Body of pancreas (tissue), 4 donors: ENCODE results near the gene WWOX. TPM values are rescaled to one million over a fixed set of nuclear protein-coding genes. Genes with fewer than 3 reads are reported as not detected.

ENCODE experiments used
- ATAC-seq: fragments of 150-250 bp; one replicate; pipeline ENCODE4 v1.9.1; 2016
- DNase-seq, 4 donors: peaks; one replicate each; pipeline ENCODE4 v3.0.0-alpha.2; 2019
- H3K27ac ChIP-seq, 4 donors: fragments of 200-600 bp; sonication (generic); 1 replicate in 3 of 4; 2 replicates in 1 of 4; pipeline versions ENCODE4 v1.5.1 to v1.6.1; 2016 to 2019; ENCODE audit warnings: mild to moderate bottlenecking in 1 of 4, mixed read lengths in 1 of 4, moderate library complexity in 1 of 4
- H3K27me3 ChIP-seq, 2 donors: fragments of 200-600 bp; sonication (generic); one replicate each; pipeline ENCODE4 v1.6.0; 2016; ENCODE audit warnings: mild to moderate bottlenecking in 1 of 2
- H3K36me3 ChIP-seq, 2 donors: fragments of 200-600 bp; sonication (generic); replicated peaks in 1 of 2; 2 replicates each; pipeline ENCODE4 v1.5.1; 2016; ENCODE audit warnings: low read depth in 2 of 2; ENCODE audit not compliant: insufficient read depth in 1 of 2
- H3K4me1 ChIP-seq: fragments of 200-600 bp; sonication (generic); one replicate; pipeline ENCODE4 v1.6.0; 2016
- H3K4me3 ChIP-seq, 2 donors: fragments of 200-600 bp; sonication (generic); 1 replicate in 1 of 2; 2 replicates in 1 of 2; pipeline ENCODE4 v1.5.1; 2016 to 2019
- H3K9me3 ChIP-seq, 3 donors: fragments of 200-600 bp; sonication (generic); 1 replicate in 2 of 3; 2 replicates in 1 of 3; pipeline ENCODE4 v1.5.1; 2016
- POLR2A ChIP-seq, 3 donors: fragments of 450-650 bp; IDR thresholded peaks; one replicate each; pipeline ENCODE4 v1.6.1; 2016; ENCODE audit warnings: antibody characterized with exemption in 3 of 3, mild to moderate bottlenecking in 2 of 3
- WGBS, 2 donors: methylation state at CpG; one replicate each; pipeline ENCODE4 v1.1.5; 2017; 5-methylcytosine and 5-hydroxymethylcytosine counted together
- intact Hi-C: fragments of 100-400 bp; cut with DNase I; formaldehyde crosslinking; loops from one replicate; pipeline ENCODE4 v1.15.1; 2023
- total RNA-seq, 2 donors: library from RNA; depleted of rRNA; stranded (reverse); fragments of >200 nt; gene quantifications; one replicate each; pipeline ENCODE4 v1.1.0, GENCODE V29; 2016
- TF ChIP-seq, protein P1 (sequence below), 7 experiments: fragments of 450-650 bp in 4 of 7; fragments of 200-600 bp in 3 of 7; sonication (generic) in 3 of 7; IDR thresholded peaks; one replicate each; pipeline ENCODE4 v1.5.1; 2016 to 2019; ENCODE audit warnings: antibody characterized with exemption in 7 of 7

The WWOX gene
- total RNA-seq, 2 donors from 2014 or later: 52.7 to 67.2 TPM

DNA sequence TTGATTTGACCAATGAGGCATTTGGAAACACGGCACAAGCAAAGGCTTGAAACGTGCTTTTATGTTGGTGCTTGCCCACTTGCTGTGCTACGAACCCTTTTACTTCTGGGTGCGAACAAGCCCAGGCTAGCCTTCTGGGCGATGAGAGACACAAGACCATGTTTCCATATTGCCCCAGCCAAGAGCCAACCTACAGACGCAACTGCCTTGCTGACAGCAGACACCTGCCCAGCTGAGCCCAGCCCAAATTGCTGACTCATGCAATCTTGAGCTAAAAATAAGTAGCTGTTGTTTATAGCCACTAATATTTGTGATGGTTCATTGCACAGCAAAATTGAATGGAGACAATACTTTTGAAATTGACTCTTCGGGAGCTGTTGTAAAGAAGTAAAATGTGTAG is 464.5 kb downstream of the WWOX start:
- H3K27ac ChIP-seq: no peak overlapping the region
- no peak overlapping the region for H3K4me3 ChIP-seq
- H3K4me1 ChIP-seq: no peaks in the 10 kb centered on the region
- no peaks in the 10 kb centered on the region for H3K27me3 ChIP-seq
- intact Hi-C loops: no loop called here
- H3K36me3 ChIP-seq: no peaks in the 10 kb centered on the region
- WGBS, 2 donors: 82 to 93% methylated on average over 7 of the region's 7 CpGs
- no peak for ATAC-seq
- TF ChIP-seq, protein P1, sequence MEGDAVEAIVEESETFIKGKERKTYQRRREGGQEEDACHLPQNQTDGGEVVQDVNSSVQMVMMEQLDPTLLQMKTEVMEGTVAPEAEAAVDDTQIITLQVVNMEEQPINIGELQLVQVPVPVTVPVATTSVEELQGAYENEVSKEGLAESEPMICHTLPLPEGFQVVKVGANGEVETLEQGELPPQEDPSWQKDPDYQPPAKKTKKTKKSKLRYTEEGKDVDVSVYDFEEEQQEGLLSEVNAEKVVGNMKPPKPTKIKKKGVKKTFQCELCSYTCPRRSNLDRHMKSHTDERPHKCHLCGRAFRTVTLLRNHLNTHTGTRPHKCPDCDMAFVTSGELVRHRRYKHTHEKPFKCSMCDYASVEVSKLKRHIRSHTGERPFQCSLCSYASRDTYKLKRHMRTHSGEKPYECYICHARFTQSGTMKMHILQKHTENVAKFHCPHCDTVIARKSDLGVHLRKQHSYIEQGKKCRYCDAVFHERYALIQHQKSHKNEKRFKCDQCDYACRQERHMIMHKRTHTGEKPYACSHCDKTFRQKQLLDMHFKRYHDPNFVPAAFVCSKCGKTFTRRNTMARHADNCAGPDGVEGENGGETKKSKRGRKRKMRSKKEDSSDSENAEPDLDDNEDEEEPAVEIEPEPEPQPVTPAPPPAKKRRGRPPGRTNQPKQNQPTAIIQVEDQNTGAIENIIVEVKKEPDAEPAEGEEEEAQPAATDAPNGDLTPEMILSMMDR (IDR thresholded peaks at IDR 0.05): no peak
- TF ChIP-seq POLR2A (IDR thresholded peaks at IDR 0.05): no peak
- no peaks in the 10 kb centered on the region for H3K9me3 ChIP-seq
- DNase-seq: no peak

DNA sequence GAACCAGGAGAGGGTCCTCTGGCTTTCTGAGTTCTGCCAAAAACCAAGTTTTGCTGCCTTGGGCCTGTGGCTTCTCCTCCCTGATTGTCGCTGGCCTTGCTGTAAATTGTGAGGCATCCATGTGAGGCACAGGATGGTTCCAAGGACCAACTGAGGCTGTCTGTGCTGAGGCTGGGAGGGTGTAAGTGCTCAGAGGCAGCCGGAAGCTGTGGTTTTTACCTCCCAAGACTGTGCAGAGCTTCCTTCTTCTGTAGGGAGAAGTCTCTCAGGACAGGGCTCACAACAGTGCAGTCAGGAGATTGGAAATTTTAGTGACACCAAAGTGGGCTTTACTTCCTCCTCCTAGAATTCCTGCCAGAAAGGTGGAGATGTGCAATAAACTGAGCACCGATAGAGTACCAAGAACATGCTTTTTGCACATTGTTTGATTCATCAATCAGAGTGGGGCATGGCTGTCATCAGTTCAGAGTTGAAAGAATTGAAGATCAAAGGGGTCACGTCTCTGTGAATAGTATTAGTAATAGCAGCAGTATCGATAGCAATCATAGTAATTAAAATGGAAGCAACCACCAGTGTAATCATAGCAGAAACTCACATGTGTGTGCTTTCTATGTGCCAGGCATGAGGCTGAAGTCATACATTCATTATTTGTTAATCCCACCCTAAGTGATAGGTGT is 467.1 kb downstream of the WWOX start:
- H3K9me3 ChIP-seq: no peaks in the 10 kb centered on the region
- ATAC-seq (no peak), DNase-seq (no peak)
- 84 to 89% methylated on average over 5 of the region's 5 CpGs for WGBS, 2 donors
- no peak for TF ChIP-seq POLR2A (IDR thresholded peaks at IDR 0.05)
- TF ChIP-seq, protein P1 (IDR thresholded peaks at IDR 0.05): no peak
- H3K27me3 ChIP-seq: no peaks in the 10 kb centered on the region
- intact Hi-C loops: no loop called here
- H3K27ac ChIP-seq: no peak overlapping the region
- H3K36me3 ChIP-seq: no peaks in the 10 kb centered on the region
- no peak overlapping the region for H3K4me3 ChIP-seq
- no peaks in the 10 kb centered on the region for H3K4me1 ChIP-seq

DNA sequence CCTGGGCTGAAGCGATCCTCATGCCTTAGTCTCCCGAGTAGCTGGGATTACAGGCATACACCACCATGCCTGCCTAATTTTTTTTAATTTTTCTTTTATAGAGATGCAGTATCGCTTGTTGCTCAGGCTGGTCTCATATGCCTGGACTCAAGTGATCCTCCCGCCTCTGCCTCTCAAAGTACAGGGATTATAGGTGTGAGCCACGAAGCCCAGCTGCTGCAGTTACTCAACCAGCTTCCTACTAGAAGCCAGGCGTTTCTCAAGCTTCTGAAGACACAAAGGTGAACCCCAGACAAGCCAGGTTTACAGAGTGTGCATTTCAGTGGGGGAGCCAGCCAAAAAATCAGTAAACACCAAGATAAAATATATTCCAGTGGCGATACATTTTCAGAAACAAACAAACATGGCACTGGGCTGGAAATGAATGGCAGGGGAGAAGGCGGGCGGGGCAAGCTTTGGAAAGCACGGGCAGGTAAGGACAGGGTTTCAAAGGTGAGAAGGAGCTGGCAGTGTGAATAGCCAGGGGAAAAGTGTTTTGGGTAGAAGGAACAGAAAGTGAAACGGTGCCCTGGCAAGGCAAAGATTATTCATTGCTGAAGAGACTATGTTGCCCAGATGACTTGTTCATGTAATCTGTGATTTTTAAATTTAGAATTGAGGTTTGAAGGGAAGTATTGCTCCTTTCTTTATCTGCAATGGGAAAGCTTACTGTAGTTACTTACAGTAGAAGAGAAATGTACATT is 471.1 kb downstream of the WWOX start:
- TF ChIP-seq, protein P1 (IDR thresholded peaks at IDR 0.05): no peak
- TF ChIP-seq POLR2A (IDR thresholded peaks at IDR 0.05): no peak
- Histone ChIP-seq H3K4me1 (no peaks in the 10 kb centered on the region), H3K9me3 (no peaks in the 10 kb centered on the region), H3K27ac (no peak overlapping the region), H3K27me3 (no peaks in the 10 kb centered on the region), H3K4me3 (no peak overlapping the region), H3K36me3 (no peaks in the 10 kb centered on the region)
- intact Hi-C loops: no loop called here
- DNase-seq (no peak), ATAC-seq (no peak)
- 83 to 88% methylated on average over 11 of the region's 11 CpGs for WGBS, 2 donors

DNA sequence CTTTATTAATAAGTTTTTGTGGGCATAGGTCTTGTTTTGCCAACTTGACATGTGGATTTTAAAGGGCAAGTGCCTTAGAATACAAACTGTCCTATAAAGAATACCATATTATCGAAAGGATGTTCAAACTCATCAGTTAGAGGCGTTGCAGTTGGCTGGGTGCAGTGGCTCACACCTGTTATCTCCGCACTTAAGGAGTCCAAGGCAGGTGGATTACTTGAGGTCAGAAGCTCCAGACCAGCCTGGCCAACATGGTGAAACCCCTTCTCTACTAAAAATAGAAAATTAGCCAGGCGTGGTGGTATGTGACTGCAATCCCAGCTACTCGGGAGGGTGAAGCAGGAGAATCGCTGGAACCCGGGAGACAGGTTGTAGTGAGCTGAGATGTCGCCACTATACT is 472.0 kb downstream of the WWOX start:
- Histone ChIP-seq H3K4me3 (no peak overlapping the region), H3K4me1 (no peaks in the 10 kb centered on the region), H3K36me3 (no peaks in the 10 kb centered on the region), H3K9me3 (no peaks in the 10 kb centered on the region), H3K27me3 (no peaks in the 10 kb centered on the region), H3K27ac (no peak overlapping the region)
- intact Hi-C loops: no loop called here
- TF ChIP-seq, protein P1 (IDR thresholded peaks at IDR 0.05): no peak
- TF ChIP-seq POLR2A (IDR thresholded peaks at IDR 0.05): no peak
- 91 to 94% methylated on average over 8 of the region's 8 CpGs for WGBS, 2 donors
- no peak for DNase-seq
- ATAC-seq: no peak
